Endodermal cell (in vitro differentiated cells): Measurements from ENCODE around the gene GAL3ST2. TPM values are rescaled to one million over a fixed set of nuclear protein-coding genes. Genes with fewer than 3 reads are reported as not detected.

Source experiments
- DNase-seq: peaks from one replicate; pipeline ENCODE4 v3.0.0-alpha.2; 2017
- H3K27ac ChIP-seq: 2 replicates; pipeline ENCODE4 v1.5.1; 2013; ENCODE audit warnings: mild to moderate bottlenecking, low read depth, low read length, moderate library complexity
- H3K27me3 ChIP-seq: 2 replicates; pipeline ENCODE4 v1.6.1; 2013; ENCODE audit warnings: mild to moderate bottlenecking, low read length, moderate library complexity; ENCODE audit not compliant: insufficient read depth, control insufficient read depth, poor library complexity, severe bottlenecking
- H3K36me3 ChIP-seq: 2 replicates; pipeline ENCODE4 v1.7.0; 2013; ENCODE audit warnings: mild to moderate bottlenecking, low read length, moderate library complexity; ENCODE audit not compliant: control insufficient read depth, insufficient read depth
- H3K4me1 ChIP-seq: one replicate; pipeline ENCODE4 v1.7.0; 2013; ENCODE audit warnings: low read length; ENCODE audit not compliant: control insufficient read depth, insufficient read depth
- H3K4me3 ChIP-seq: 2 replicates; pipeline ENCODE4 v1.5.1; 2013; ENCODE audit warnings: mild to moderate bottlenecking, low read length, moderate library complexity
- H3K9ac ChIP-seq: 2 replicates; pipeline ENCODE4 v1.6.1; 2013; ENCODE audit warnings: mild to moderate bottlenecking, low read length, moderate library complexity; ENCODE audit not compliant: poor library complexity, severe bottlenecking; ENCODE audit errors: extremely low read depth
- H3K9me3 ChIP-seq: 2 replicates; pipeline ENCODE4 v1.6.1; 2013; ENCODE audit warnings: mild to moderate bottlenecking, low read length, moderate library complexity; ENCODE audit not compliant: control insufficient read depth
- H3K27ac Mint-ChIP-seq: 2 replicates; pipeline ENCODE4 v1.8.0; 2020; ENCODE audit warnings: mixed read lengths
- H3K27me3 Mint-ChIP-seq: 2 replicates; pipeline ENCODE4 v1.8.0; 2021; ENCODE audit warnings: mild to moderate bottlenecking, mixed read lengths; ENCODE audit not compliant: insufficient read depth
- H3K36me3 Mint-ChIP-seq: 2 replicates; pipeline ENCODE4 v1.8.0; 2020; ENCODE audit warnings: low read depth, mixed read lengths
- H3K4me1 Mint-ChIP-seq: 2 replicates; pipeline ENCODE4 v1.8.0; 2020; ENCODE audit warnings: mixed read lengths
- H3K4me3 Mint-ChIP-seq: 2 replicates; pipeline ENCODE4 v1.8.0; 2020; ENCODE audit warnings: mild to moderate bottlenecking, moderate library complexity, mixed read lengths
- H3K9me3 Mint-ChIP-seq: 2 replicates; pipeline ENCODE4 v1.8.0; 2020; ENCODE audit warnings: mild to moderate bottlenecking, mixed read lengths
- WGBS, 2 experiments: methylation state at CpG; one replicate each; pipeline versions ENCODE4 v1.1.5 to v1.1.7; 2013; ENCODE audit warnings: missing lambda C conversion rate in 2 of 2, mixed read lengths in 1 of 2; ENCODE audit not compliant: insufficient coverage in 1 of 2, insufficient read length in 1 of 2; 5-methylcytosine and 5-hydroxymethylcytosine counted together
- total RNA-seq, 2 donors: library from RNA; stranded (reverse); fragmentation: NEBNext Ultra II Directional in 1 of 2; extraction: Animal tissue kit (Norgen Biotek cat#: 25700) in 1 of 2; gene quantifications; 2 replicates in 1 of 2; 3 replicates in 1 of 2; pipeline ENCODE4 v1.2.1, GENCODE V29; 2021
- TF ChIP-seq, protein P1 (sequence below): fragments of 200-600 bp; sonication (generic); conservative IDR thresholded peaks from 2 replicates; pipeline ENCODE4 v1.5.0; 2021; ENCODE audit warnings: antibody characterized with exemption, mild to moderate bottlenecking

The GAL3ST2 gene
- total RNA-seq, 2 donors from 2014 or later: 0.57 to 0.91 TPM

DNA sequence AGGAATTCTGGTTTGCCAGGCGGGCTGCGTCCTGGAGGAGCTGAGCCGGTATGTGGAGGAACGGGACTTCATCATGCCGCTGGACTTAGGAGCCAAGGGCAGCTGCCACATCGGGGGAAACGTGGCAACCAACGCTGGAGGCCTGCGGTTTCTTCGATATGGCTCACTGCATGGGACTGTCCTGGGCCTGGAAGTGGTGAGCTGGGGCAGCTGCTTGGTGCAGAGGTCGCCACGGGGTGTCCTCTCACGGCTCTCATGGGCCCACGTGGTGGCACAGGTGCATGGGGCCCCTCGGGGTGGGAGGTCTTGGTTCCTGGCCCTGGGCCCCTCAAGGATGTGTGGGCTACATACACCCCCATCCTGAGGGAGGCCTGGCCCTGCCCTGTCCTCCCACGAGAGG is 33.0 kb upstream of the GAL3ST2 start:
- Mint-ChIP-seq H3K4me3 (no peak overlapping the region), H3K36me3 (peaks cover 33% of the 10 kb centered on the region), H3K27ac (no peak overlapping the region), H3K9me3 (peaks cover 15% of the 10 kb centered on the region), H3K27me3 (no peaks in the 10 kb centered on the region), H3K4me1 (no peaks in the 10 kb centered on the region)
- Histone ChIP-seq H3K9ac (no peak overlapping the region), H3K27me3 (no peaks in the 10 kb centered on the region), H3K4me3 (no peak overlapping the region), H3K4me1 (no peaks in the 10 kb centered on the region), H3K36me3 (peaks cover 23% of the 10 kb centered on the region), H3K9me3 (peaks cover 7% of the 10 kb centered on the region), H3K27ac (no peak overlapping the region)
- 94 to 95% methylated on average over 12 to 16 of the region's 16 CpGs for WGBS, 2 experiments
- TF ChIP-seq, protein P1, sequence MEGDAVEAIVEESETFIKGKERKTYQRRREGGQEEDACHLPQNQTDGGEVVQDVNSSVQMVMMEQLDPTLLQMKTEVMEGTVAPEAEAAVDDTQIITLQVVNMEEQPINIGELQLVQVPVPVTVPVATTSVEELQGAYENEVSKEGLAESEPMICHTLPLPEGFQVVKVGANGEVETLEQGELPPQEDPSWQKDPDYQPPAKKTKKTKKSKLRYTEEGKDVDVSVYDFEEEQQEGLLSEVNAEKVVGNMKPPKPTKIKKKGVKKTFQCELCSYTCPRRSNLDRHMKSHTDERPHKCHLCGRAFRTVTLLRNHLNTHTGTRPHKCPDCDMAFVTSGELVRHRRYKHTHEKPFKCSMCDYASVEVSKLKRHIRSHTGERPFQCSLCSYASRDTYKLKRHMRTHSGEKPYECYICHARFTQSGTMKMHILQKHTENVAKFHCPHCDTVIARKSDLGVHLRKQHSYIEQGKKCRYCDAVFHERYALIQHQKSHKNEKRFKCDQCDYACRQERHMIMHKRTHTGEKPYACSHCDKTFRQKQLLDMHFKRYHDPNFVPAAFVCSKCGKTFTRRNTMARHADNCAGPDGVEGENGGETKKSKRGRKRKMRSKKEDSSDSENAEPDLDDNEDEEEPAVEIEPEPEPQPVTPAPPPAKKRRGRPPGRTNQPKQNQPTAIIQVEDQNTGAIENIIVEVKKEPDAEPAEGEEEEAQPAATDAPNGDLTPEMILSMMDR: no peak
- no peak for DNase-seq

- Mint-ChIP-seq H3K9me3 (peaks cover 15% of the 10 kb centered on the region), H3K27ac (no peak overlapping the region), H3K27me3 (no peaks in the 10 kb centered on the region), H3K4me1 (no peaks in the 10 kb centered on the region), H3K4me3 (no peak overlapping the region), H3K36me3 (peaks cover 38% of the 10 kb centered on the region)
- no peak overlapping the region for H3K9ac ChIP-seq
- no peak overlapping the region for H3K27ac ChIP-seq
- no peaks in the 10 kb centered on the region for H3K27me3 ChIP-seq
- no peak for DNase-seq
- TF ChIP-seq, protein P1: no peak
- no peaks in the 10 kb centered on the region for H3K4me1 ChIP-seq
- H3K36me3 ChIP-seq: peaks cover 23% of the 10 kb centered on the region
- WGBS, 2 experiments: 95 to 97% methylated on average over 22 to 24 of the region's 24 CpGs
- H3K9me3 ChIP-seq: peaks cover 7% of the 10 kb centered on the region
- no peak overlapping the region for H3K4me3 ChIP-seq
Observed at GRCh38 chr2:241744028-241744754, 32.4 kb upstream of the GAL3ST2 start.

DNA sequence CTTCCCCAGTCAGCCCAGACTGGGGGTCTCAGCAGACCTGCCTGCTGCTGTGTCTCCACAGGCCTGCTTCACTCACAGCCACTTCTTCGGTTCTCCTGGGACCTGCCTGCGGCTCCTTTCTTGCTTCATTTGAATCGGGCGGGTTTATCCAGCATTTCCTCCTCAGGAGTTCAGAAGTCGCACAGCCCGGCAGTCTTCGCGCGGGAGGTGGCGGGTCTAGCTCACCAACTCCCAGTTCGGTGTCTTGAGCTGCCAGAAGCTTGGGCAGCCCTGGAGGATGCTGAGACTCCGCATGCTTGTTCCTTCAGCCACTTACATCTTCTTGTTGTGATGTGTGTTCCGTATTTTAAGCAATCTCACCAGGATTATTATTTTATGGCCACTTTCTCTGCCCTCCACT is 31.3 kb upstream of the GAL3ST2 start:
- Histone ChIP-seq H3K27me3 (no peaks in the 10 kb centered on the region), H3K27ac (no peak overlapping the region), H3K4me3 (no peak overlapping the region), H3K4me1 (no peaks in the 10 kb centered on the region), H3K9me3 (peaks cover 7% of the 10 kb centered on the region), H3K36me3 (peaks cover 23% of the 10 kb centered on the region), H3K9ac (no peak overlapping the region)
- Mint-ChIP-seq H3K4me3 (no peak overlapping the region), H3K36me3 (peaks cover 43% of the 10 kb centered on the region), H3K27ac (no peak overlapping the region), H3K4me1 (no peaks in the 10 kb centered on the region), H3K9me3 (peaks cover 15% of the 10 kb centered on the region), H3K27me3 (no peaks in the 10 kb centered on the region)
- TF ChIP-seq, protein P1: no peak
- DNase-seq: no peak
- 92 to 95% methylated on average over 13 of the region's 13 CpGs for WGBS, 2 experiments
